DMS53 treated with DMSO at 0.1 percent for 48 hours (cell line): Measurements from ENCODE around the gene SHB.

Experiments used
- DNase-seq: peaks from one replicate; lab custom pipeline; 2025; ENCODE audit not compliant: unreplicated experiment; lab: John Stamatoyannopoulos, UW

SHB gene

GRCh38 chr9:37923118-37923795, 145.8 kb downstream of the SHB start:
- DNase-seq = no peak

GRCh38 chr9:37922363-37923117, 146.5 kb downstream of the SHB start:
- no peak for DNase-seq

GRCh38 chr9:37921546-37922300, 147.3 kb downstream of the SHB start:
- no peak for DNase-seq

- no peak for DNase-seq
These were observed 147.9 kb downstream of the SHB start for GRCh38 chr9:37921168-37921510.

GRCh38 chr9:37920471-37921167, 148.4 kb downstream of the SHB start:
- no peak for DNase-seq

GRCh38 chr9:37919956-37920335, 149.1 kb downstream of the SHB start:
- no peak for DNase-seq

- no peak for DNase-seq
These were observed 149.6 kb downstream of the SHB start for GRCh38 chr9:37919246-37919955.

GRCh38 chr9:37918665-37919170, 150.3 kb downstream of the SHB start:
- DNase-seq = no peak

GRCh38 chr9:37917801-37918664, 151.0 kb downstream of the SHB start:
- no peak for DNase-seq

GRCh38 chr9:37917313-37917731, 151.7 kb downstream of the SHB start:
- no peak for DNase-seq

GRCh38 chr9:37916471-37917312, 152.3 kb downstream of the SHB start:
- no peak for DNase-seq

- no peak for DNase-seq
These were observed 153.0 kb downstream of the SHB start for GRCh38 chr9:37915911-37916470.

- DNase-seq = no peak
These were observed 154.2 kb downstream of the SHB start for GRCh38 chr9:37914701-37915358.

- no peak for DNase-seq
These were observed 154.9 kb downstream of the SHB start for GRCh38 chr9:37914154-37914551.

GRCh38 chr9:37913480-37914153, 155.4 kb downstream of the SHB start:
- peak; percentile 29 for DNase-seq

- no peak for DNase-seq
These were observed 157.8 kb downstream of the SHB start for GRCh38 chr9:37911271-37911681.

GRCh38 chr9:37910271-37910670, 158.8 kb downstream of the SHB start:
- DNase-seq = no peak
